Measurements from ENCODE around the gene OTUB2.

The OTUB2 gene

GRCh38 chr14:94031883-94032279, 5.7 kb downstream of the OTUB2 start:
- TF ChIP-seq CSRNP3 (CRISPR knock-in tag; IDR thresholded peaks at IDR 0.05) (no peak), POU6F1 (CRISPR knock-in tag; IDR thresholded peaks at IDR 0.05; ENCODE audit: borderline replicate concordance, low read depth) (no peak)
- ATAC-seq: no peak

GRCh38 chr14:94034886-94035285, 8.7 kb downstream of the OTUB2 start:
- ATAC-seq: no peak

GRCh38 chr14:94036313-94037167, 10.4 kb downstream of the OTUB2 start:
- peak; percentile 99 for ATAC-seq
- TF ChIP-seq ZNF70 (CRISPR knock-in tag; IDR thresholded peaks at IDR 0.05): no peak
- TF ChIP-seq CREB5 (CRISPR knock-in tag; IDR thresholded peaks at IDR 0.05; ENCODE audit: low read depth): no peak
- TF ChIP-seq ESRRG (CRISPR knock-in tag; IDR thresholded peaks at IDR 0.05): no peak
- no peak for TF ChIP-seq OSR1 (CRISPR knock-in tag; IDR thresholded peaks at IDR 0.05)
- TF ChIP-seq ARNTL (CRISPR knock-in tag; IDR thresholded peaks at IDR 0.05; ENCODE audit: borderline replicate concordance, low read depth): no peak
- TF ChIP-seq BACH2 (CRISPR knock-in tag; IDR thresholded peaks at IDR 0.05; ENCODE audit: borderline replicate concordance): no peak
- TF ChIP-seq PPARA (CRISPR knock-in tag; IDR thresholded peaks at IDR 0.05; ENCODE audit: borderline replicate concordance): no peak
- TF ChIP-seq GLIS3 (CRISPR knock-in tag; IDR thresholded peaks at IDR 0.05): no peak
- no peak for TF ChIP-seq ISL1 (CRISPR knock-in tag; IDR thresholded peaks at IDR 0.05)
- no peak for TF ChIP-seq CSDC2 (CRISPR knock-in tag; IDR thresholded peaks at IDR 0.05)

More at GRCh38 chr14:94034886-94035285, 8.7 kb downstream of the OTUB2 start:
- TF ChIP-seq ZNF565 (CRISPR knock-in tag; conservative IDR thresholded peaks at IDR 0.05; ENCODE audit: low read depth): no peak
- TF ChIP-seq CSDC2 (CRISPR knock-in tag; IDR thresholded peaks at IDR 0.05): no peak
- TF ChIP-seq ARNTL (CRISPR knock-in tag; IDR thresholded peaks at IDR 0.05; ENCODE audit: borderline replicate concordance, low read depth): no peak
- no peak for TF ChIP-seq ESRRG (CRISPR knock-in tag; IDR thresholded peaks at IDR 0.05)
- no peak for TF ChIP-seq SNAI2 (CRISPR knock-in tag; IDR thresholded peaks at IDR 0.05)
- no peak for TF ChIP-seq ZC3H10 (CRISPR knock-in tag; IDR thresholded peaks at IDR 0.05)
- no peak for TF ChIP-seq GLIS3 (CRISPR knock-in tag; IDR thresholded peaks at IDR 0.05)
- TF ChIP-seq TOX (CRISPR knock-in tag; IDR thresholded peaks at IDR 0.05; ENCODE audit: borderline replicate concordance): no peak
- no peak for TF ChIP-seq BACH2 (CRISPR knock-in tag; IDR thresholded peaks at IDR 0.05; ENCODE audit: borderline replicate concordance)
- TF ChIP-seq POU6F1 (CRISPR knock-in tag; IDR thresholded peaks at IDR 0.05; ENCODE audit: borderline replicate concordance, low read depth): no peak

- ATAC-seq: no peak
- TF ChIP-seq GLIS3 (CRISPR knock-in tag; IDR thresholded peaks at IDR 0.05): no peak
- TF ChIP-seq CREB5 (CRISPR knock-in tag; IDR thresholded peaks at IDR 0.05; ENCODE audit: low read depth): no peak
- TF ChIP-seq ZFP3 (CRISPR knock-in tag; IDR thresholded peaks at IDR 0.05): no peak
- no peak for TF ChIP-seq RARB (CRISPR knock-in tag; IDR thresholded peaks at IDR 0.05)
- TF ChIP-seq SNAI2 (CRISPR knock-in tag; IDR thresholded peaks at IDR 0.05): no peak
- TF ChIP-seq PPARA (CRISPR knock-in tag; IDR thresholded peaks at IDR 0.05; ENCODE audit: borderline replicate concordance): no peak
- no peak for TF ChIP-seq TOX (CRISPR knock-in tag; IDR thresholded peaks at IDR 0.05; ENCODE audit: borderline replicate concordance)
- no peak for TF ChIP-seq POU6F1 (CRISPR knock-in tag; IDR thresholded peaks at IDR 0.05; ENCODE audit: borderline replicate concordance, low read depth)
- no peak for TF ChIP-seq BACH2 (CRISPR knock-in tag; IDR thresholded peaks at IDR 0.05; ENCODE audit: borderline replicate concordance)
- no peak for TF ChIP-seq ZNF8 (CRISPR knock-in tag; IDR thresholded peaks at IDR 0.05)
- no peak for TF ChIP-seq OSR1 (CRISPR knock-in tag; IDR thresholded peaks at IDR 0.05)
- TF ChIP-seq PATZ1 (CRISPR knock-in tag; IDR thresholded peaks at IDR 0.05; ENCODE audit: borderline replicate concordance): no peak
- no peak for TF ChIP-seq ZNF565 (CRISPR knock-in tag; conservative IDR thresholded peaks at IDR 0.05; ENCODE audit: low read depth)
- no peak for TF ChIP-seq CSRNP3 (CRISPR knock-in tag; IDR thresholded peaks at IDR 0.05)
- no peak for TF ChIP-seq ESRRG (CRISPR knock-in tag; IDR thresholded peaks at IDR 0.05)
- no peak for TF ChIP-seq ZC3H10 (CRISPR knock-in tag; IDR thresholded peaks at IDR 0.05)
- TF ChIP-seq ARNTL (CRISPR knock-in tag; IDR thresholded peaks at IDR 0.05; ENCODE audit: borderline replicate concordance, low read depth): no peak
Observed at GRCh38 chr14:94037954-94038353, 11.8 kb downstream of the OTUB2 start.
